Pulmonary artery endothelial cell (primary cell): ENCODE data around the gene CFAP74. TPM values are rescaled to one million over a fixed set of nuclear protein-coding genes. Genes with fewer than 3 reads are reported as not detected.

Experiments used
- DNase-seq: peaks from one replicate; pipeline ENCODE4 v3.0.0-alpha.2; 2011; ENCODE audit warnings: low read depth, low spot score
- total RNA-seq: library from RNA; depleted of rRNA; stranded (reverse); fragments of >200 nt; gene quantifications from 2 replicates; pipeline ENCODE4 v1.2.3, GENCODE V29; 2014

The CFAP74 gene
- total RNA-seq, 1 donor from 2014 or later, result not detected

DNA sequence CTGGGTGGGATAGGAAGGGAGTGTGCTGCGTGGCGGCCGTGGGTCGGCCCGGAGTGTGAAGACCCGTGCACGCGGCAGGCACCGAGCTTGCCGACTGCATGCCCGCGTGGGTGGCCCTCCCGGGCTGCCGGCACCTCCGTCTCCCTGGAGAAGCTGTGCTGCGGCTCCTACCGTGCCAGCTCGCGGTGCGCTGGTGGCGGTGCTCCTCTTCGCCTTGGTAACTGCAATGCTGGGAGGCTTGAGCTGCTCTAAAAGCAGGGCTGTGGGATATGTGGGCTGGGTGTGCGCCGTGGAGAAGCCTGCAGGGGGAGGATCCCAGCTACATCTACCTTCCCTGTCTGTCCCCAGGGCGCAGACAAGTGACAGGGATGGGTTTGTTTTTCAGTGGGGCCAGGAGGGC lies 18.0 kb upstream of the CFAP74 start:
- DNase-seq, result no peak

DNA sequence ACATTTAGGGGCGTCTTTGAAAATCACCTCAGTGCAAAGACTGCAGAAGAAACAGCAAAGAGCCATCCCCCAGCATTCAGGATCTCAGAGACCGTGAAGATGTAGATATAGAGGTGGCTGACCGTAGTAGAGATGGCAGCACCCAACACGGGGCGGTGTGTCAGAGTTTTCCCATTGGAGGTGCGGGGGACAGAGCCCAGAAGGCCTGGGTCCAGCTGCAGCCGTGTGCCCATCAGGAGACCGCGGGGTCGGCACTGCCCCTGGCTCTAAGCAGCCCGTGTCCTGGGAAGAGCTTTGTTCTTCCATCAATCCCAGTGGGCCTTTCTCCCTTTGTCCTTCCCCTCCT lies 16.7 kb upstream of the CFAP74 start:
- DNase-seq, result no peak

DNA sequence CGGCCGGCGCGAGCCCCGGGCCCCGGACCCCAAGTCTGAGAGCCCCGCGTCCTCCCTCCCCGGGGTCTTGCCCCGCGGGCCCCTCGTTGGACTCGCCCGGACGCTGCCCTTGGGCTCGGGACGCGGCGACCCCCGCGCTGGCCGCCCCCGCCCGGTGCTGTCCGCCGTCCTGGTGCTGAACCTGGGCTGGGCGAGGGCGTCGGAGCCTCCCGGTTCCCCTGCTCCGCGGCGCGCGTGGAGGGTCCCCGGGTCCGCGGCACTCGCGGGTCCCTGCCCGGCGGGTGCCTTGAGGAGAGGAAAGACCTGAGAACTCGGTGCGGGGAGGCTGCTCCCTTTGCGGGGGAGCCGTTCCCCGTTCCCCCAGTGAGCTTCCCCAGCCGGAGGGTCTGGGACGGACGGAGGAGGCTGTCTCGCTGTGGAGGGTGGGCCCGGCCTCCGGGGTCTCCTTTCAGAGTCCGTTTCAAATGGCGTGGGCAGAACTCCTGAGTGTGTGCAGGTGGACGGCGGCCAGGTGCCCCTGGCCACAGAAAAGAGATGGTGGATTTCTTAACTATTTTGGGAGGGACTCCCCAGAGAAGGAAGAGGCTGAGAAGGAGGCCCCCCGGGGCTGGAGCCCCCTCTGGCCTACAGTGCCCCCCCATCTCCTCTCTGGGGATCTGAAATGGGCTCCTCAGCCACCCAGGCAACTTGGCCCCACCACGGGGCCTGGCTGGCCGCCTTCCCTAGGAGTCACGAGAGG lies 16.2 kb upstream of the CFAP74 start:
- DNase-seq, result no peak

- no peak for DNase-seq
These were observed 15.6 kb upstream of the CFAP74 start, which contains the start of gene GABRD for GRCh38 chr1:2019172-2019543. TSS of gene GABRD (plus strand) at chr1:2019345. CDS start at chr1:2019424, 79 bp downstream.

GRCh38 chr1:2018217-2019171 lies 14.9 kb upstream of the CFAP74 start:
- no peak for DNase-seq

DNA sequence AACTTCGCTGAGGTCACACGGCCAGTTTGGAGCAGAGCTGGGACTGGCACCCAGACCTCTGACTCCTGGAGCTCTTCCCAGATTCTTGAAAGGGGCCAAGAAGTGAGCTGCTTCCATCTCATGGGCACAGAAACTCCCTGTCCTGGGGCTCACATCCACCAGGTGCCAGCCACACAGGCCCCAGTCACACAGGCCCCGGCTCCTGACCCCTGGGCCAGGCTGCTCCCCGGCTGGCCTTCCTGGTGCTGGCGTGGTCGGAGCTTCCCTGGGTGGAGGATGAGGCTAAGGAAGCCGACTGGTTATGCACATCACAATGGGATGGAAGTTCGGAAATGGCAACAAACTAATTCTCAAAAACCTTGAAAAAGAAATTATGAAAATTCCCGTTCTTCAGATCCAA lies 12.5 kb upstream of the CFAP74 start:
- no peak for DNase-seq

DNA sequence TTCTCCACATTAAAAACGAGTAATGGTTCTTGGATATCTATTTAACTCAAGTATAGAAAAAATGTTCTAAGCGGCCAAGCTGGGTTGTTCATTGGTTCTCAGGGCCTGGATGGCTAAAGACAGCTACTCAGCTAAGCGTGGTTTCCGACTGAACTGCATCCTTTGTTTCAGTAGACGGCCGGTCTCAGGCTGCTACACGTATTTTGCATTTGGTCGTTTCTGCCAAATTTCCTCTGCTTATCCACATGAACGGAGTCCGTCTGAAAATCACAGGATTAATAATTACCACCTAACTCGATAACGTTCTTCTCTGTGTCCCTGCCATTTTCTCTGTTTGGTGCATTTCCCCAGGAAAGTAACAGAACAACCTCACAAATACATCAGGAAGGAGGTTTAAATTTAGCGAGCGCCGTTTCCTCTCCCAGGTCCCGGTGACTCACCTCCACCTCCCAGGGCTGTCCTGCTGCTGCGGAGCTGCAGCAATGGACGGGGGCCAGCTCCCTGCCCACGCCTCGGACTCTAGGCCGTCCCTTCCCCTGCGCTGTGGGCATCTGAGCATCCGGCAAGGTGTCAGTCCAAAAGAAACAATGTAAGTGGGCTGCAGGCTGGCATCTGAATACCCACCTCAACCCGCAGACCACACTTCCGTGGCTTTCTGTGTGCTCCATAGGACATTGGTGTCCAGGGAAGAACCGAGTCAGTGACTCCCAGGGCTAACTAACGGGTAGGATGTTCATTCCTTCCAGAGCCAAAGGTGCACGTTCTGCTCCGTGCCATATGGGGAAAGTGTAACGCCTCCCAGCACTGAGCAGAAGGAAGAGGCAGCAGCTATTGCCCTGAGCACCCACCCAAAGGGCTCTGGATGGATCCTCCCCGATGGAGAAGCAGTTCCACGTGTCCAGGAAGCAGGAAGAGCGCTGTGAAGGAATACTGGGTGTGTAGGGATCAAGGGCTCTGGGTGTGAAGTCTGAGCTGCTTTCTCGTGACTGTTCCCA lies 11.5 kb upstream of the CFAP74 start:
- DNase-seq, result no peak

DNA sequence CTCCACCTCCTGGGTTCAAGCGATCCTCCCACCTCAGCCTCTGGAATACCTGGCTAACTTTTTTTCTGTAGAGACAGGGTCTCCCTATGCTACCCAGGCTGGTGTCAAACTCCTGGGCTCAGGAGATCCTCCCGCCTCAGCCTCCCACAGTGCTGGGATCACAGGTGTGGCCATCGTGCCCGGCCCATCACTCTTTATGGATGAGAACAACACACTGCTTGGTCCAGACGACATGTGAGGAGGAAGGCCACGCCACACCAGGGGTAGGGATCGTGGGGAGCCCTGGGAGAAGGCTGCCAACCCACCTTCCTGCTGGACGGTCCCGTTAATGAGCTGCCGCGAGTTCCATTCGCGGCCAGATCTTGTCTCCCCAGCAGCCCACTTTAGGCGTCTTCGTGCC lies 10.6 kb upstream of the CFAP74 start:
- DNase-seq, result no peak

DNA sequence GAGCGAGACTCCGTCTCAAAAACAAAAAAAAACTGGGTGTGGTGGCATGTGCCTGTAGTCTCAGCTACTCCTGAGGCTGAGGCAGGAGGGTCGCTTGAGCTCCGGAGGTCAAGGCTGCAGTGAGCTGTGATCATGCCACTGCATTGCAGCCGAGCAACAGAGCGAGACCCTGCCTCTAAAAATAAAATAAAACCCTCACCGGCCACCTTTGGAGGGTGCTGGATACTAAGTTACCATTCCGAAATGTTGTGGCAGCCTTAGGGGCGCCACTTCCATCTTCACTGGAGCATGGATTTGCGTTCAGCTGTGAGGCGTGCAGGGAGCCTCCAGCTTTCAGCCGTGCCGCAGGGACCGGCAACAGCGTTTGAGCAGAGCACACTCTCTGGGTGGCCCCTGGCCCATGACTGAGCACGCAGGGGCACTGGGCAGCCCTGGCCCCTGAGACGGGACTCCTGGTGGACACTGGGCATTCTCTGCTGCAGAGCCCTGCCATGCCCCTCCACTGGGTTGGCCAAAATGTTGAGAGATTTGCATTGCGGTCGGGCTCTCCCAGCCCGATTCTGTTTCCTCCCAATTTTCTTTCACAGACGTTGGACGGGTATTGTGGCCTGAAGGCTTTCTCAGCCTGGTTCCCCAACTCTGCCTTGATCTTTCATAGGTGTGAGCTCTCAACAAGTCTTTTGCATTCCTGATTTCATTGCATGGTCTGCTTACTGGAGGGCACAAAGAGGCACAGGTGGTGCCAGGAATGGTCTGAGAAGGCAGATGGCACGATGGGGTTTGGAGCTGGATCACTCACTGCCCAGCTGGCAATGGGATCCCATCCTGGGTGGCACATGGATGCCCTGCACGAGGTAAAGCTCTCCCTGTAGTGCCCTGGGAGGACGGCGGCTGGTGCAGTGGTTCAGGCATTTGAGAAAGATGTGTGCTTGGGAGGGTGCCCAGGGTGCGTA lies 5.8 kb upstream of the CFAP74 start:
- DNase-seq, result no peak

GRCh38 chr1:2004856-2005255 lies 1.3 kb upstream of the CFAP74 start:
- DNase-seq, result no peak

DNA sequence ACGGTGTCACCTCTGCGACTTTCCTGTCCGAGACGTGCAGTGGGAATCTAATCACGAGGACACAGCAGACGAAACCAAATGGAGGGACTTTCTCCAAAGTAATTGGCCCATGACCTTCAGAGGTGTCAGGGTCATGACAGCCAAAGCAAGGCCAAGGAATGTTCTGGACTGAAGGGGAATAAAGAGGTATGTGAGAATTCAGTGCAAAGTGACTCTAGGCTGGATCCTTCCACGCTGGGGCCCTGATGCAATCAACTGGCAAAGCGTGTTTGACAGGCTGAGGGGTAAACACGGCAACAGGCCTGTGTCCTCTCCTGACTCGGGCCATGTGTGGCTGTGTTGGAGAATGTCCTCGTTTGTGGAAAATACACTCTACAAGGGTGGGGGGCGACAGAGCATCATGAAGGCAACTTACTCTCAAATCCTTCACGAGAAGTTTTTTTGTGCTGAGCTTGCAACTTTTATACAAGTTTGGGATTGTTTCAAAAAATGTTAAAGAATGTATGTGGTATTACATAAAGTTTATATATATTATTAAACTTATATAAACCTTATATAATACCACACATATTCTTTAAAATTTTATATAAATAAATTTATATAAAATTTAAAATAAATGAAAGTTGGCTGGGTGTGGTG lies 1.7 kb downstream of the CFAP74 start:
- DNase-seq, result no peak

GRCh38 chr1:2000850-2001249 lies 2.7 kb downstream of the CFAP74 start:
- no peak for DNase-seq

GRCh38 chr1:2000432-2000831 lies 3.2 kb downstream of the CFAP74 start:
- no peak for DNase-seq

DNA sequence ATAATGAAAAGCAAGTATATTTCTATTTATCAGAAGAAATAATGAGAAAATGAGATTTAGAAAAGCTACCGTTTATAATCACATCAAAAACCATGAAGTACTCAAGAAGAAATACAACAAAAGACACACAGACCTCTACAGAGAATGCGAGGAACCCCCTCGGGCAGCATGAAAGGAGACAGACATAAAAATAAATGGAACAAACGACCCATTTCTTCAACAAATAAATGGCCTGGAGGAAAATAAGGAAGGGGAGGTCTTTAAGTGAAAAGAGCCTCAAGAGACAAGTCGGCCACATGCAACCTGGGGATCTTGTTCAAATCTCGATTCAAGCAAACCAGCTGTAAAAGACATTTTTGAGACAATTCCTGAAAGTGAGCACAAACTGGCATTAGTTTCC lies 6.0 kb downstream of the CFAP74 start:
- no peak for DNase-seq

DNA sequence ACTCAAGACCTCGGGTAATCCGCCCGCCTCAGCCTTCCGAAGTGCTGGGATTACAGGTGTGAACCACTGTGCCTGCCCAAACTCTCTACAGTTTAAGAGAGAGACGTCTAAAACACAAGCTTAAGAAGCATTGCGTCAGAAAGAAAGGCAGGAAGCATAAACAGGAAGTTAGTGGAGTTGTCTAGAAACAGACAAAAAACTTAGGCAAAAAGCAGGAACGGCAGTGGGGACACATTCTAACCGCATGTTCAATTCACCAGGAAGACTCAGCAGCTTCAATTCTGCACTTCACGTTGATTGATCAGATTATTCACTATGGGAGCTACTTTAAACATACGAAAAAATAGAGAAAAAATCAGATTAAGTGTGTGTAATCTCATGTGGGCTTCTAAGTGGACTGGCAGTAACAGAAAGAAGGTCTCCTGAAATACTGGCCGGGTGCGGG lies 7.4 kb downstream of the CFAP74 start:
- no peak for DNase-seq

DNA sequence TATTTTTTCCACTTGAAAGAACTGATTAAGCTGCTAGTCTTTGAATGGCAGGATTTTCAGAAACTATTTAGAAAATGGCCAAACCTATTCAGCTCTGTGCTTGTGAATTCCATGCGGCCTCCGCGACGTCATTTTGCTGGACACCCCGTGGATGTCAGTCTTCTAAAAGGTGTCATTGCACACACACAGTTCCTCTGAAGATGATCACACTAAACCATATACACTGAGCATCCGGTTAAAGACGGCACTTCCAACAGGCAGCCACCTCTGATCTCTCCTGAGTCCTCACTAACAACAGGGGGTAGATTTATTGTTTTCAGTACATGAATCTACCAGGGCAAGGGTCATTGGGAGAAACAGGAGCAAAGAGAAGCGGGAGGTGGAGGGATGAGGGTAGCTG lies 9.1 kb downstream of the CFAP74 start:
- no peak for DNase-seq

- no peak for DNase-seq
These were observed 13.4 kb downstream of the CFAP74 start for GRCh38 chr1:1990222-1990621.

DNA sequence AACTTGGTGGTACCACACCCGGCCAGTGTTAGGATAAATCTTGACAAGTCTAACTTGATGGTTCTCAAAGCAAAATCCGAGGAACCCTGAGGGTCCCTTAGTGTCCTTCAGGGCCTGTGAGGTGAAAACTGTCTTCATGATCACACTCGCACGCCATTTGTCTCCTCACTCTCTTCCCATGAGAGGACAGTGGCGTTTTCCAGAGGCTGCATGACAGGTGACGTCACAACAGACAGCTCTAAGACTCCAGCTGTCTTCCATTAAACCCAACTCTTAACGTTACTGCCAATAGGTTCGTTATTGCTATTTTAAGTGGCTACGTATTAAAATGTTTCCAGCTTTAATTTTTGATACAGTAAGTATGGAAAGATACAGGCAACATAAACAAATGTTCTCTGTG lies 13.8 kb downstream of the CFAP74 start:
- DNase-seq, result no peak

DNA sequence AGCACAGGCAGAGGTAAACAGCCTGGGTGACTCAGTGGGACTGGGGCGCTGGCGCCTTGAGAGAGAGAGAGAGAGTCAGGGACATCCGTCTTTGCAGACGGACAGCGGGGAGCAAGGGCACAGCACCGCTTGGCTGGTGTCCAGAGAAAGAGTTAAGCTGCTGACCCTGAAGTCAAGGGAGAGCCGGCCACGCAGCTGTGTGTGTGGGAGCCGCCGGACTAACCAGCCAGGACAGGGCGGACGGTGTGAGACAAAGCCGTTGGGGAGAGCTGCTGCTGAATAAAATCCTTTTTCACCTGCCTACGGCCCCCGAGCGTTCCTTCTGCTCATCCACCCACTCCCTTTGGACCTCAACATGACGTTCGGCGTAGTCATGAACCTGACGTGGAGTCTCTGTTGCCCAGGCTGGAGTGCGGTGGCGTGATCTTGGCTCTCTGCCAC lies 14.5 kb downstream of the CFAP74 start:
- DNase-seq, result no peak
